HepG2 (cell line): ENCODE data around the gene CDK10. TPM values are rescaled to one million over a fixed set of nuclear protein-coding genes. Genes with fewer than 3 reads are reported as not detected.

Source experiments
- ARNT2 ChIP-seq: sonication (generic); formaldehyde crosslinking; IDR thresholded peaks from 2 replicates; pipeline ENCODE4 v1.8.0; 2022; ENCODE audit warnings: mild to moderate bottlenecking, low read depth, missing genetic modification reagents, moderate library complexity
- CBX1 ChIP-seq: IDR thresholded peaks from one replicate; pipeline ENCODE4 v1.6.1; 2016; ENCODE audit warnings: antibody characterized with exemption, low read depth
- EP300 ChIP-seq, 3 experiments: sonication (generic) in 1 of 3; formaldehyde crosslinking in 1 of 3; IDR thresholded peaks; 2 replicates each; pipeline versions ENCODE4 v1.5.1 to v1.6.1; 2011 to 2020; ENCODE audit warnings: low read depth in 2 of 3, low read length in 2 of 3, borderline replicate concordance in 1 of 3, improper control_type of control experiment in 1 of 3, mild to moderate bottlenecking in 1 of 3, missing genetic modification reagents in 1 of 3, moderate library complexity in 1 of 3
- HOMEZ ChIP-seq: IDR thresholded peaks from 2 replicates; pipeline ENCODE4 v1.6.1; 2016; ENCODE audit warnings: low read depth
- IRF1 ChIP-seq: sonication (generic); formaldehyde crosslinking; IDR thresholded peaks from 2 replicates; pipeline ENCODE4 v1.4.0; 2020; ENCODE audit warnings: low read depth, mild to moderate bottlenecking, missing genetic modification reagents
- KLF11 ChIP-seq: IDR thresholded peaks from 2 replicates; pipeline ENCODE4 v1.6.1; 2016; ENCODE audit warnings: missing compliant biosample characterization
- MTA3 ChIP-seq: sonication (generic); formaldehyde crosslinking; IDR thresholded peaks from 2 replicates; pipeline ENCODE4 v1.4.0; 2020; ENCODE audit warnings: missing genetic modification reagents
- NFE2L1 ChIP-seq: sonication (generic); formaldehyde crosslinking; IDR thresholded peaks from 2 replicates; pipeline ENCODE4 v1.4.0; 2020; ENCODE audit warnings: missing genetic modification reagents, mild to moderate bottlenecking, borderline replicate concordance
- SOX5 ChIP-seq: IDR thresholded peaks from 2 replicates; pipeline ENCODE4 v1.6.1; 2016; ENCODE audit warnings: borderline replicate concordance
- THAP11 ChIP-seq: IDR thresholded peaks from 2 replicates; pipeline ENCODE4 v1.6.1; 2016; ENCODE audit warnings: missing biosample characterization, missing genetic modification reagents
- YEATS2 ChIP-seq: sonication (generic); formaldehyde crosslinking; IDR thresholded peaks from 2 replicates; pipeline ENCODE4 v1.4.0; 2020; ENCODE audit warnings: missing genetic modification reagents, borderline replicate concordance
- ZBTB25 ChIP-seq: IDR thresholded peaks from 2 replicates; pipeline ENCODE4 v1.6.1; 2018; ENCODE audit warnings: missing genetic modification reagents
- ZBTB3 ChIP-seq: sonication (generic); formaldehyde crosslinking; IDR thresholded peaks from 2 replicates; pipeline ENCODE4 v1.4.0; 2020; ENCODE audit warnings: low read depth, mild to moderate bottlenecking, moderate library complexity, missing genetic modification reagents, borderline replicate concordance
- ZNF24 ChIP-seq: fragments of 450-650 bp; IDR thresholded peaks from 2 replicates; pipeline ENCODE4 v1.6.1; 2017; ENCODE audit warnings: antibody characterized with exemption, mild to moderate bottlenecking
- ZNF264 ChIP-seq: sonication (generic); formaldehyde crosslinking; IDR thresholded peaks from 2 replicates; pipeline ENCODE4 v1.4.0; 2020; ENCODE audit warnings: missing genetic modification reagents
- ZNF644 ChIP-seq: IDR thresholded peaks from 2 replicates; pipeline ENCODE4 v1.6.1; 2016; ENCODE audit warnings: low read depth
- ZNF790 ChIP-seq: sonication (generic); formaldehyde crosslinking; IDR thresholded peaks from 2 replicates; pipeline ENCODE4 v1.8.0; 2022; ENCODE audit warnings: missing genetic modification reagents, mild to moderate bottlenecking, borderline replicate concordance
- polyA plus RNA-seq, 8 experiments: library from polyadenylated mRNA; depleted of rRNA in 3 of 8; stranded (reverse) in 7 of 8; unstranded in 1 of 8; fragments of >200 nt; fragmentation: Illumina TruSeq in 4 of 8; extraction: Trizol in 4 of 8; gene quantifications; 2 replicates each; pipeline versions ENCODE4 v1.2.1 to v1.2.3, GENCODE V29; 2011 to 2016; ENCODE audit warnings: low read depth in 4 of 8, missing spikeins in 1 of 8, mixed read lengths in 1 of 8; ENCODE audit not compliant: insufficient read depth in 1 of 8
- total RNA-seq, 5 experiments: library from RNA; depleted of rRNA; stranded (reverse); fragments of >200 nt; fragmentation: Illumina TruSeq; extraction: Trizol; gene quantifications; 2 replicates each; pipeline ENCODE4 v1.2.3, GENCODE V29; 2016; ENCODE audit warnings: low read depth in 1 of 5
- TF ChIP-seq, protein P1 (sequence below): IDR thresholded peaks from 2 replicates; pipeline ENCODE4 v1.6.1; 2016; ENCODE audit warnings: mild to moderate bottlenecking, missing biosample characterization, missing genetic modification reagents
- TF ChIP-seq, protein P2 (sequence below): sonication (generic); formaldehyde crosslinking; IDR thresholded peaks from 2 replicates; pipeline ENCODE4 v1.4.0; 2020; ENCODE audit warnings: low read depth, missing genetic modification reagents
- TF ChIP-seq, protein P3 (sequence below): sonication (generic); formaldehyde crosslinking; IDR thresholded peaks from 2 replicates; pipeline ENCODE4 v1.8.1; 2023; ENCODE audit warnings: mild to moderate bottlenecking, inconsistent platforms, moderate library complexity, missing genetic modification reagents, borderline replicate concordance

The CDK10 gene
- total and polyA plus RNA-seq, 2 of the 13 experiments (the other 11 are each of a cell fraction or from before 2014, with no cell fraction given): 2.5 to 3.9 TPM

GRCh38 chr16:89720813-89721545 is 34.5 kb downstream of the CDK10 start, which contains the start of the genes VPS9D1 and ZNF276 (continued):
- TF ChIP-seq IRF1 (CRISPR knock-in tag): peak; percentile 79; the same call in 1 of the 2 replicates
- peak; percentile 99 for TF ChIP-seq ZBTB25 (CRISPR knock-in tag)
- TF ChIP-seq EP300 (IDR thresholded peaks at IDR 0.05; ENCODE audit: low read depth in 2 of 2, low read length in 2 of 2): peak; percentile 46 to 59; a peak in 2 of 4 replicates
- no peak for TF ChIP-seq EP300 (CRISPR knock-in tag; IDR thresholded peaks at IDR 0.05; ENCODE audit: borderline replicate concordance)
- TF ChIP-seq ZNF790 (CRISPR knock-in tag): peak; percentile 92; the same call in 1 of the 2 replicates
- peak; percentile 85 for TF ChIP-seq YEATS2 (CRISPR knock-in tag)
- TF ChIP-seq ZNF644: no peak
- no peak for TF ChIP-seq KLF11 (CRISPR knock-in tag)
- TF ChIP-seq MTA3 (CRISPR knock-in tag): no peak
- no peak for TF ChIP-seq NFE2L1
- TF ChIP-seq, protein P1, sequence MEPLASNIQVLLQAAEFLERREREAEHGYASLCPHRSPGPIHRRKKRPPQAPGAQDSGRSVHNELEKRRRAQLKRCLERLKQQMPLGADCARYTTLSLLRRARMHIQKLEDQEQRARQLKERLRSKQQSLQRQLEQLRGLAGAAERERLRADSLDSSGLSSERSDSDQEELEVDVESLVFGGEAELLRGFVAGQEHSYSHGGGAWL (CRISPR knock-in tag): peak; percentile 88
- no peak for TF ChIP-seq HOMEZ (CRISPR knock-in tag)
- peak; percentile 8; the same call in 1 of the 2 replicates for TF ChIP-seq SOX5 (CRISPR knock-in tag)
- TF ChIP-seq, protein P2, sequence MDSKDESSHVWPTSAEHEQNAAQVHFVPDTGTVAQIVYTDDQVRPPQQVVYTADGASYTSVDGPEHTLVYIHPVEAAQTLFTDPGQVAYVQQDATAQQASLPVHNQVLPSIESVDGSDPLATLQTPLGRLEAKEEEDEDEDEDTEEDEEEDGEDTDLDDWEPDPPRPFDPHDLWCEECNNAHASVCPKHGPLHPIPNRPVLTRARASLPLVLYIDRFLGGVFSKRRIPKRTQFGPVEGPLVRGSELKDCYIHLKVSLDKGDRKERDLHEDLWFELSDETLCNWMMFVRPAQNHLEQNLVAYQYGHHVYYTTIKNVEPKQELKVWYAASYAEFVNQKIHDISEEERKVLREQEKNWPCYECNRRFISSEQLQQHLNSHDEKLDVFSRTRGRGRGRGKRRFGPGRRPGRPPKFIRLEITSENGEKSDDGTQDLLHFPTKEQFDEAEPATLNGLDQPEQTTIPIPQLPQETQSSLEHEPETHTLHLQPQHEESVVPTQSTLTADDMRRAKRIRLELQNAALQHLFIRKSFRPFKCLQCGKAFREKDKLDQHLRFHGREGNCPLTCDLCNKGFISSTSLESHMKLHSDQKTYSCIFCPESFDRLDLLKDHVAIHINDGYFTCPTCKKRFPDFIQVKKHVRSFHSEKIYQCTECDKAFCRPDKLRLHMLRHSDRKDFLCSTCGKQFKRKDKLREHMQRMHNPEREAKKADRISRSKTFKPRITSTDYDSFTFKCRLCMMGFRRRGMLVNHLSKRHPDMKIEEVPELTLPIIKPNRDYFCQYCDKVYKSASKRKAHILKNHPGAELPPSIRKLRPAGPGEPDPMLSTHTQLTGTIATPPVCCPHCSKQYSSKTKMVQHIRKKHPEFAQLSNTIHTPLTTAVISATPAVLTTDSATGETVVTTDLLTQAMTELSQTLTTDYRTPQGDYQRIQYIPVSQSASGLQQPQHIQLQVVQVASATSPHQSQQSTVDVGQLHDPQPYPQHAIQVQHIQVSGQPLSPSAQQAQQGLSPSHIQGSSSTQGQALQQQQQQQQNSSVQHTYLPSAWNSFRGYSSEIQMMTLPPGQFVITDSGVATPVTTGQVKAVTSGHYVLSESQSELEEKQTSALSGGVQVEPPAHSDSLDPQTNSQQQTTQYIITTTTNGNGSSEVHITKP (CRISPR knock-in tag): no peak
- peak; percentile 40 for TF ChIP-seq CBX1
- TF ChIP-seq ZBTB3 (CRISPR knock-in tag): no peak
- TF ChIP-seq ARNT2: peak; percentile 90
- TF ChIP-seq ZNF24: peak; percentile 45
- TF ChIP-seq, protein P3, sequence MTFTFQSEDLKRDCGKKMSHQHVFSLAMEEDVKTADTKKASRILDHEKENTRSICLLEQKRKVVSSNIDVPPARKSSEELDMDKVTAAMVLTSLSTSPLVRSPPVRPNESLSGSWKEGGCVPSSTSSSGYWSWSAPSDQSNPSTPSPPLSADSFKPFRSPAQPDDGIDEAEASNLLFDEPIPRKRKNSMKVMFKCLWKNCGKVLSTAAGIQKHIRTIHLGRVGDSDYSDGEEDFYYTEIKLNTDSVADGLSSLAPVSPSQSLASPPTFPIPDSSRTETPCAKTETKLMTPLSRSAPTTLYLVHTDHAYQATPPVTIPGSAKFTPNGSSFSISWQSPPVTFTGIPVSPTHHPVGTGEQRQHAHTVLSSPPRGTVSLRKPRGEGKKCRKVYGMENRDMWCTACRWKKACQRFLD (CRISPR knock-in tag): peak; percentile 58; the same call in 1 of the 2 replicates
- TF ChIP-seq THAP11: peak; percentile 94
- TF ChIP-seq ZNF264 (CRISPR knock-in tag): peak; percentile 23; the same call in 1 of the 2 replicates
